MM.1S (cell line): ENCODE data around the gene DLL4.

Experiments used
- CTCF ChIP-seq: fragments of 300-600 bp; sonication (generic); IDR thresholded peaks from 2 replicates; pipeline ENCODE4 v1.5.1; 2016; ENCODE audit warnings: antibody characterized with exemption, low read length, mixed read lengths
- EZH2 ChIP-seq: fragments of 300-600 bp; sonication (generic); optimal IDR thresholded peaks from 2 replicates; pipeline ENCODE3; 2017; ENCODE audit warnings: low read depth, mild to moderate bottlenecking, antibody characterized with exemption, low read length, mixed read lengths

- TF ChIP-seq EZH2 (no peak), CTCF (no peak)
These were observed 3.7 kb upstream of the DLL4 start for GRCh38 chr15:40925495-40925862.
